ENCODE data around the gene RBM43. TPM values are rescaled to one million over a fixed set of nuclear protein-coding genes. Genes with fewer than 3 reads are reported as not detected.
"Not testable (repeated sequence)": the region's sequence is repeated elsewhere in the genome, so short reads cannot be mapped to it uniquely, and the experiment has no call there.

The RBM43 gene
- total RNA-seq, 4 donors from 2014 or later, result 9.4 to 15.8 (median 10.2) TPM

GRCh38 chr2:151239624-151240023, 22.0 kb downstream of the RBM43 start:
- H3K27me3 ChIP-seq, result no peaks in the 10 kb centered on the region
- no peak overlapping the region for H3K27ac ChIP-seq
- intact Hi-C loops (cut with DNase I), result no loop called here
- H3K36me3 ChIP-seq, result no peaks in the 10 kb centered on the region
- H3K4me3 ChIP-seq (replicated peaks in 1 of 3), result no peak overlapping the region
- DNase-seq, result no peak
- H3K4me1 ChIP-seq, result no peaks in the 10 kb centered on the region
- TF ChIP-seq CTCF (IDR thresholded peaks at IDR 0.05) (no peak), POLR2A (IDR thresholded peaks at IDR 0.05) (no peak)
- no peaks in the 10 kb centered on the region for H3K9me3 ChIP-seq
- 90 to 92% methylated on average over 9 of the region's 9 CpGs for whole genome bisulfite sequencing, 2 donors

GRCh38 chr2:151238527-151239487, 22.9 kb downstream of the RBM43 start:
- no peaks in the 10 kb centered on the region for H3K9me3 ChIP-seq
- TF ChIP-seq CTCF (IDR thresholded peaks at IDR 0.05) (peak; percentile 70 to 93 (median 83)), POLR2A (IDR thresholded peaks at IDR 0.05) (no peak)
- H3K36me3 ChIP-seq, result no peaks in the 10 kb centered on the region
- no peak overlapping the region for H3K4me3 ChIP-seq (replicated peaks in 1 of 3)
- peak; percentile 48 to 49 for DNase-seq
- H3K27me3 ChIP-seq, result no peaks in the 10 kb centered on the region
- WGBS, 2 donors, result 18% methylated on average over 6 of the region's 6 CpGs
- no peaks in the 10 kb centered on the region for H3K4me1 ChIP-seq
- H3K27ac ChIP-seq, result no peak overlapping the region
- intact Hi-C loops (cut with DNase I), result no loop called here

GRCh38 chr2:151237422-151238025, 24.1 kb downstream of the RBM43 start:
- H3K27me3 ChIP-seq, result no peaks in the 10 kb centered on the region
- H3K27ac ChIP-seq, result no peak overlapping the region
- no peak overlapping the region for H3K4me3 ChIP-seq (replicated peaks in 1 of 3)
- no peaks in the 10 kb centered on the region for H3K9me3 ChIP-seq
- intact Hi-C loops (cut with DNase I), result no loop called here
- no peak for DNase-seq
- TF ChIP-seq CTCF (IDR thresholded peaks at IDR 0.05) (no peak), POLR2A (IDR thresholded peaks at IDR 0.05) (no peak)
- WGBS, 2 donors, result 73 to 81% methylated on average over 4 of the region's 4 CpGs
- no peaks in the 10 kb centered on the region for H3K4me1 ChIP-seq
- H3K36me3 ChIP-seq, result no peaks in the 10 kb centered on the region

- WGBS, 2 donors, result 95 to 96% methylated on average over 3 of the region's 3 CpGs
- H3K4me1 ChIP-seq; H3K27me3 ChIP-seq; H3K36me3 ChIP-seq; intact Hi-C loops (cut with DNase I); H3K9me3 ChIP-seq; DNase-seq; H3K27ac ChIP-seq; H3K4me3 ChIP-seq (replicated peaks in 1 of 3): not testable (repeated sequence)
Observed at GRCh38 chr2:151233760-151234159, 27.9 kb downstream of the RBM43 start.

- H3K27me3 ChIP-seq; H3K4me3 ChIP-seq (replicated peaks in 1 of 3); H3K36me3 ChIP-seq; H3K27ac ChIP-seq; H3K9me3 ChIP-seq; H3K4me1 ChIP-seq; intact Hi-C loops (cut with DNase I); DNase-seq: not testable (repeated sequence)
- WGBS, 2 donors, result 95 to 96% methylated on average over 2 of the region's 2 CpGs
Observed at GRCh38 chr2:151233288-151233687, 28.4 kb downstream of the RBM43 start.

GRCh38 chr2:151230627-151231140, 31.0 kb downstream of the RBM43 start:
- intact Hi-C loops (cut with DNase I), result no loop called here
- Histone ChIP-seq H3K4me1 (no peaks in the 10 kb centered on the region), H3K9me3 (no peaks in the 10 kb centered on the region), H3K36me3 (no peaks in the 10 kb centered on the region), H3K27ac (no peak overlapping the region), H3K27me3 (no peaks in the 10 kb centered on the region), H3K4me3 (replicated peaks in 1 of 3) (no peak overlapping the region)
- 92 to 94% methylated on average over 2 of the region's 2 CpGs for WGBS, 2 donors
- DNase-seq, result no peak
- TF ChIP-seq POLR2A (IDR thresholded peaks at IDR 0.05), result no peak
- no peak for TF ChIP-seq CTCF (IDR thresholded peaks at IDR 0.05)

All from thyroid gland (tissue), 4 donors.